ENCODE data around the gene LTB4R2.
"Not testable (repeated sequence)": the region's sequence is repeated elsewhere in the genome, so short reads cannot be mapped to it uniquely, and the experiment has no call there.

The LTB4R2 gene

DNA sequence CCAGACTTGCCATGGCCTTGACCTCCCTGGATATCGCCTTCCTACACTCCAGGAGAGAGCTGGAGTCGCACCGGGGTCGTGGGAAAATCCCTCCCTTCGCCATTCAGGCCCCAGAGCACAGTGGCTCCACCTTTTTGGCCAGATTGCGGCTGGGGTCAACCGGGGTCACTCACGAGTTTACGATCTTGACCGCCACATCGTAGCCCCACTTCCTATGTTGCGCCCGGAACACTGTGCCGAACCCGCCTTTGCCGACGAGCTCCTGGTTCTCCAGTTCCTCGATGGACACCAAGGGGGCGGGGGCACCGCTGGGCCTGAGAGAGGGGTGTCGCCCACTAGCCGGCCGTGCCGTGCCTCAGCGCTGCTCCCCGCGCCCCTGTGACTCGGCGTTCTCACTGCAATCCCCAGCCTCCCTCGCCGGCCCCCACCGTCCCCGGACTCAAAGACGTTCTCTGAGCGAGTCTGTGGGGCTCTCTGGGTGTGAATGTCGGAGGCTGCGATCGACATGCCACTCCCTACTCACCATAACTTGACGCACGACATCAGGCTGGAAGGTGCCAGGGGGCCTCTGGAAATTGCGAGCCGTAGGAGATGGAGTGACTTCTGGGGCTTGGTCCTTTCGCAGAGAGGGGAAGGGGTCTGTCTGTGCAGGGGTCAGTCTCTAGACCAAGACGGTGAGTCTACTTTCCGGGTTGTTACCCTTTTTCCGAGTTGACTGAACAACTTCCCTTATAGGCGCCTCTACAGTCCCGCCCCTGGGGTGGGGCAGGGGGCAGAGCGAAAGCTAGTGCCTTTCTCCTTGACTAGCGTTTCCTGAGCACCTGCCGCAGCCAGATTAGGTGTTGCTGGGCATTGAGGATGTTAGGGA is 29.6 kb downstream of the LTB4R2 start, which contains the start of gene RIPK3:
Gene RIPK3, minus strand, starts transcription at position 708 of the 868 bp plus-strand sequence. Its CDS starts 165 bp downstream, at position 543.
- DNase-seq (ENCODE audit: low read depth in 2 of 2): peak; percentile 54 to 63

DNA sequence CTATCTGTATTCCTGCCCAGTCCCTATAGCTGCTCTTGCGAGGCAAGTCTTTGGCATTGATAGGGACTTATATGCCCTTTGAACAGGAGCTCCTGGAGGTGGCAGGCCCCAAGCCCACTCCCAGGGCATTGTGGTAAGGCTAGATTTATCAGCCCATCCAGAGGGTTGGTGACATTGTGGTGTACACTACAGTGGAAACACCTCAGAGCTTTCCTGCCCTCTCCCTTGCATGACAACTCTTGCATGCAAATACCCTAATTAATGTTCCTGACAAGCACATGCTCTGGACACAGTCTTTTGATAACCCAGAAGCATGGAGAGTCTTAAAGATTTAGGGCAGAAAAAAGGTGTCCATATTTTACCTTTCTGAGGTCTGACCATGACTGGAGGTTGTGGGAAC is 30.7 kb downstream of the LTB4R2 start:
- DNase-seq (ENCODE audit: low read depth in 2 of 2): no peak

- no peak for DNase-seq (ENCODE audit: low read depth in 2 of 2)
Observed at GRCh38 chr14:24342889-24343288, 32.9 kb downstream of the LTB4R2 start.

- DNase-seq (ENCODE audit: low read depth in 2 of 2): no peak
Observed at GRCh38 chr14:24343795-24344660, 34.1 kb downstream of the LTB4R2 start.

- DNase-seq (ENCODE audit: low read depth in 2 of 2): no peak
Observed at GRCh38 chr14:24347134-24347533, 37.2 kb downstream of the LTB4R2 start.

DNA sequence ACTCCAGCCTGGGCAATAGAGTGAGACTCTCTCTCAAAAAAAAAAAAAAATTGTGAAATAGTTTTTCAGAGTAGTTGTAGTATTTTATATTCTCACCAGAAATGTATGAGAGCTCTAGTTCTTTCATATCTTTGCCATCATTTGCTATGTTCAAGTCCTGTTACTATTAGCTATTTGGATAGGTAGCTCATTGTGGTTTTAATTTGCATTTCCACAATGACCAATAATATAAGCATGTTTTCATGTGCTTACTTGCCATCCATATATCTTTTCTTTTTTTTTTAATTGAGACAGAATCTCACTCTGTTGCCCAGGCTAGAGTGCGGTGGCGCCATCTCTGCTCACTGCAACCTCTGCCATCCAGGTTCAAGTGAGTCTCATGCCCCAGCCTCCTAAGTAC is 38.2 kb downstream of the LTB4R2 start:
- no peak for DNase-seq (ENCODE audit: low read depth in 2 of 2)

DNA sequence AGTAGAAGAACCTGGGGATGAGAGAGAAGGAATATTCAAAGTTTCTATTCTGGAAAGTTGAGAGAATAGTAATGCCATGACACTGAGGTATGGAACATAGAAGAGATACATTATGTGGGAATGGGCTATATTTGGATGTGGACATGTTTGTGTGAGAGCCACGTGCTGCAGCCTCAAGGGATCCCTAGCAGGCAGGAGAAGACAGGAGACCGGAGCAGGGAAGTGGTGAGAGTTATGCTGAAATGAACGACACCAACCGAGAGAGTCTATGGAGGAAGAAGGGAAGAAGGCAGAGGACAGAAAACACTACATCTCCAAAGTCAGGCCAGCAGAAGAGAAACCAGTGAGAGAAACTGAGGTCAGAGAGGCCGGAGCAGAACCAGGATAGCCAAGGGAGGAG is 39.8 kb downstream of the LTB4R2 start:
- no peak for DNase-seq (ENCODE audit: low read depth in 2 of 2)

DNA sequence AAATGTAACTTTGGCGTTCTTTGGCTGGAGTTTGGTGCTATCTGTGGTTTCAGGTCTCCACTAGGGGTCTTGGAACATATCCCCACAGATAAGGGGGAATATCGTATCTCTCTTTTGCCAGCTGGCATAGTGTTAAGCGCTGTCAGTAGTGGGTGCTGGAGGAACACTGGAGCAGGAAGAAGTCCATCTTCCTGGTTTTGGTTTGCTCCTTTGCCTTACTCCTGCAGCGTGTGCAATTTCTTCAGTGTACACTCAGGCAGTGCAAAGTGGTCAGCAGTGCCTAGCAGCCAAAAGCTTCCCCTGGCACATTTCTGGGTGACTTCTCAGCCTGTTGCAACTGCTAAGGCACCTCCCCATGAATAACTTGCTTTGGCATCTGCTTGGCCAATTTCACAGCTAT is 41.6 kb downstream of the LTB4R2 start:
- DNase-seq (ENCODE audit: low read depth in 2 of 2): no peak

GRCh38 chr14:24353559-24354481 is 43.9 kb downstream of the LTB4R2 start:
- DNase-seq (ENCODE audit: low read depth in 2 of 2): no peak

DNA sequence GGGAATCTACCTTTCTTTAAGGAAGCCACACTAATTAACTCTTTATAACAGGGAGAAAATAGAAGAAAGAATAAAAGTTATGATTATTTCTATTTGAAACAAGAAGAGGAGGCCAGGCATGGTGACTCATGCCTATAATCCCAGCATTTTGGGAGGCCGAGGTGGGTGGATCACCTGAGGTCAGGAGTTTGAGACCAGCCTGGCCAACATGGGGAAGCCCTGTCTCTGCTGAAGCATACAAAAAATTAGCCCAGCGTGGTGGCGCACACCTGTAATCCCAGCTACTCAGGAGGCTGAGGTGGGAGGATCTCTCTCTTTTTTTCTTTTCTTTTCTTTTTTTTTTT is 44.5 kb downstream of the LTB4R2 start:
- not testable (repeated sequence) for DNase-seq (ENCODE audit: low read depth in 2 of 2)

DNA sequence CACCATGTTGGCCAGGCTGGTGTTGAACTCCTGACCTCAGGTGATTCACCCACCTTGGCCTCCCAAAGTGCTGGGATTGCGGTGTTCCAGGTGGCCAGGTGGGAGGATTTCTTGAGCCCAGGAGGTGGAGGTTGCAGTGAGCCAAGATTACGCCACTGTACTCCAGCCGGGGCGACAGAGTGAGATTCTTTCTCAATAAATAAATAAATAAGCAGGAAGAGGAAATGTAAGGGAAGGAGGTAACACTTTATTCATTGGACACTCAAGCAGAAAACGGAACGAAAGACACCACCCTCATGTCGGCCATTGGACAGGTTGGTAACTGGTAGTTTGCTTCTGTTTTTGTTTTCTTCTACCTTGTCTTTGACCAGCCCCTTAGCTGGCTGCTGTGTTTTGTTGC is 45.1 kb downstream of the LTB4R2 start:
- DNase-seq (ENCODE audit: low read depth in 2 of 2): no peak

- no peak for DNase-seq (ENCODE audit: low read depth in 2 of 2)
Observed at GRCh38 chr14:24356208-24356607, 46.3 kb downstream of the LTB4R2 start.

- DNase-seq (ENCODE audit: low read depth in 2 of 2): no peak
Observed at GRCh38 chr14:24360281-24360680, 50.3 kb downstream of the LTB4R2 start.

- no peak for DNase-seq (ENCODE audit: low read depth in 2 of 2)
Observed at GRCh38 chr14:24361326-24361725, 51.4 kb downstream of the LTB4R2 start.

Measured in stimulated activated CD4-positive, alpha-beta T cell treated with anti-CD3 and anti-CD28 coated beads, Interleukin-1b, Interleukin-23, amount 100 ng/mL, for 4 hours (primary cell).